GM12873 (cell line): Measurements from ENCODE around the gene MAML3.

Experiments used
- TF ChIP-seq, protein P1 (sequence below): IDR thresholded peaks from 2 replicates; pipeline ENCODE4 v1.5.1; 2012; ENCODE audit warnings: low read depth, mild to moderate bottlenecking, moderate library complexity, low read length, control low read depth; ENCODE audit not compliant: insufficient read depth; ENCODE audit errors: missing control alignments

The MAML3 gene

DNA sequence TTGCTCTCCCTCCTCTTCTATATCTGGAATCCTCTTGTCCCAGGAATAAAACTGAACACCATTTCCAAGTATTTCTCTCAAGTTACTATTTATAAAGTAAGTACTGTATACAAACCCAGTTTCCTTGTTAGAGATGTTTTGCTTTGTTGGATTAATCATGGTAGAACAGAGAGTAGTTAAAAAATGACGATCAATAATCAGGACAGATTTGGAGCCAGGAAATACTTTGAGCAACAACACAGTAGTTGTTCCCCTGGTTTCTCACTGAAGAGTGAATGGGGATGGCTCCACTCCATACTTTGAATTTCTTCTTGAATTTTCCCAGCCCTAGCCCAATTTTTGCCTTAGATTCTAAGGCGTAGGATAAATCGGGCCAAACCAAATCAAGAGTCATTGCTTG lies 467.0 kb downstream of the MAML3 start:
- TF ChIP-seq, protein P1, sequence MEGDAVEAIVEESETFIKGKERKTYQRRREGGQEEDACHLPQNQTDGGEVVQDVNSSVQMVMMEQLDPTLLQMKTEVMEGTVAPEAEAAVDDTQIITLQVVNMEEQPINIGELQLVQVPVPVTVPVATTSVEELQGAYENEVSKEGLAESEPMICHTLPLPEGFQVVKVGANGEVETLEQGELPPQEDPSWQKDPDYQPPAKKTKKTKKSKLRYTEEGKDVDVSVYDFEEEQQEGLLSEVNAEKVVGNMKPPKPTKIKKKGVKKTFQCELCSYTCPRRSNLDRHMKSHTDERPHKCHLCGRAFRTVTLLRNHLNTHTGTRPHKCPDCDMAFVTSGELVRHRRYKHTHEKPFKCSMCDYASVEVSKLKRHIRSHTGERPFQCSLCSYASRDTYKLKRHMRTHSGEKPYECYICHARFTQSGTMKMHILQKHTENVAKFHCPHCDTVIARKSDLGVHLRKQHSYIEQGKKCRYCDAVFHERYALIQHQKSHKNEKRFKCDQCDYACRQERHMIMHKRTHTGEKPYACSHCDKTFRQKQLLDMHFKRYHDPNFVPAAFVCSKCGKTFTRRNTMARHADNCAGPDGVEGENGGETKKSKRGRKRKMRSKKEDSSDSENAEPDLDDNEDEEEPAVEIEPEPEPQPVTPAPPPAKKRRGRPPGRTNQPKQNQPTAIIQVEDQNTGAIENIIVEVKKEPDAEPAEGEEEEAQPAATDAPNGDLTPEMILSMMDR = no peak

DNA sequence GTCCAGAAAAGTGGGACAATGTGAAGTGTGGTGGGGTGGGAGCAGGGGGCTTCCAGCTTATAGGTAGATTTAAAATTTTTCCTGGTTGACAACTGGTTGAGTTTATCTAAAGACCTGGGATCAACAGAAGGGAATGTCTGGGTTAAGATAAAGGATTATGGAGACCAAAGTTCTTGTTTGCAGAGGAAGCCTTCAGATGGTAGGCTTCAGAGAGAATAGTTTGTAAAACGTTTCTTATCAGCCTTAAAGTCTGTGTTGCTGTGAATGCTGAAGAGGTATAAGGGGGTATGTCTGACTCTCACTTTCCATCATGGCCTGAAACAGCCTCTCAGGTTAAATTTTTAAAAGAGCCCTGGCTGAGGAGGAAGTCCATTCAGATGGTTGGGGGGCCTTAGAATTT lies 467.9 kb downstream of the MAML3 start:
- TF ChIP-seq, protein P1 = no peak

- TF ChIP-seq, protein P1 = no peak
These were observed 468.8 kb downstream of the MAML3 start for GRCh38 chr4:139685180-139685579.

GRCh38 chr4:139684351-139684750 lies 469.6 kb downstream of the MAML3 start:
- TF ChIP-seq, protein P1 = no peak

GRCh38 chr4:139682741-139683151 lies 471.2 kb downstream of the MAML3 start:
- TF ChIP-seq, protein P1 = no peak

- TF ChIP-seq, protein P1 = no peak
These were observed 471.7 kb downstream of the MAML3 start for GRCh38 chr4:139682309-139682708.

DNA sequence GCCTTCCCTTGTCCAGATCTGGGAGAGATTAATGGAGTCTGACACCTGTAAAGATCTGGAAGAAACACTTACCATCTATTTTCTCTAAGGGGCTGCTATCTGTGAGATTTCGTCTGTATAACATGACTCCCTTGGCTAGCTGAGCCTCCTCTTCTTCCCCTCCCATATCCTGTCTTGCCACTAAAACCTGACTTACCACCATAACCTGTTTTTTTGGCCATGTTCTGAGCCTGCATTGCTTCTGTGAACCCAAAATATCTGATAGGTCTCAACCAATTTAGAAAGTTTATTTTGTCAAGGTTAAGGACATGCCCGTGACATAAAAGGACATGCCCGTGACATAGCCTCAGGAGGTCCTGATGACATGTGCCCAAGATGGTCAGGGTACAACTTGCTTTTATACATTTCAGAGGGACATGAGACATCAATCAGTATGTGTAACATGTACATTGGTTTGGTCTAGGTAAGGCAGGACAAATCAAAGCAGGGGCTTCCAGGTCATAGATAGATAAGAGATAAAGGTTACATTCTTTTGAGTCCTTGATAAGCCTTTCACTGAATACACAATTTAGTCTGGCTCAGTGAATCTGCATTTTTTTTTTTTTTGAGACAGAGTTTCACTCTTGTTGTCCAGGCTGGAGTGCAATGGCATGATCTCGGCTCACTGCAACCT lies 476.9 kb downstream of the MAML3 start:
- TF ChIP-seq, protein P1 = no peak

- TF ChIP-seq, protein P1 = no peak
These were observed 477.6 kb downstream of the MAML3 start for GRCh38 chr4:139676365-139676764.
